Mesenchymal stem cell (in vitro differentiated cells and primary cell): ENCODE data around the gene TMEM123.
A peak's percentile ranks its signal among the peaks of the same experiment; 100 is the strongest.

Experiments
- DNase-seq: peaks from one replicate; pipeline ENCODE4 v3.0.0-alpha.2; 2013
- H2AFZ ChIP-seq: one replicate; pipeline ENCODE4 v1.6.1; 2013; ENCODE audit warnings: low read depth, mild to moderate bottlenecking, control low read depth, inconsistent platforms, low read length, moderate library complexity
- H2AK5ac ChIP-seq: 2 replicates; pipeline ENCODE4 v1.6.1; 2013; ENCODE audit warnings: low read length, moderate library complexity, mild to moderate bottlenecking, inconsistent platforms; ENCODE audit not compliant: severe bottlenecking
- H2BK120ac ChIP-seq: one replicate; pipeline ENCODE4 v1.6.1; 2013; ENCODE audit warnings: low read depth, mild to moderate bottlenecking, inconsistent platforms, low read length, moderate library complexity
- H2BK12ac ChIP-seq, 2 experiments: one replicate each; pipeline ENCODE4 v1.6.1; 2013; ENCODE audit warnings: inconsistent platforms in 2 of 2, low read length in 2 of 2, mild to moderate bottlenecking in 2 of 2, moderate library complexity in 2 of 2, control low read depth in 1 of 2
- H2BK15ac ChIP-seq: one replicate; pipeline ENCODE4 v1.6.1; 2013; ENCODE audit warnings: mild to moderate bottlenecking, low read depth, inconsistent platforms; ENCODE audit not compliant: poor library complexity, severe bottlenecking
- H2BK5ac ChIP-seq: 2 replicates; pipeline ENCODE4 v1.6.1; 2013; ENCODE audit warnings: low read depth, mild to moderate bottlenecking, low read length, control low read depth, inconsistent platforms; ENCODE audit not compliant: poor library complexity, severe bottlenecking
- H3K14ac ChIP-seq, 2 experiments: one replicate each; pipeline ENCODE4 v1.6.1; 2013; ENCODE audit warnings: inconsistent platforms in 2 of 2, low read length in 2 of 2, control low read depth in 1 of 2, mild to moderate bottlenecking in 1 of 2, moderate library complexity in 1 of 2
- H3K18ac ChIP-seq, 2 experiments: one replicate each; pipeline ENCODE4 v1.6.1; 2013; ENCODE audit warnings: inconsistent platforms in 2 of 2, low read length in 2 of 2, control low read depth in 1 of 2, low read depth in 1 of 2, mild to moderate bottlenecking in 1 of 2
- H3K23ac ChIP-seq, 2 experiments: one replicate each; pipeline ENCODE4 v1.6.1; 2013; ENCODE audit warnings: inconsistent platforms in 2 of 2, low read length in 2 of 2, mild to moderate bottlenecking in 2 of 2, moderate library complexity in 2 of 2, control low read depth in 1 of 2
- H3K27ac ChIP-seq: 2 replicates; pipeline ENCODE4 v1.5.1; 2013; ENCODE audit warnings: mild to moderate bottlenecking, moderate library complexity, low read length, control low read depth, inconsistent platforms; ENCODE audit not compliant: poor library complexity, severe bottlenecking
- H3K27me3 ChIP-seq, 2 experiments: 2 replicates each; pipeline versions ENCODE4 v1.6.1 to v1.7.0; 2013; ENCODE audit warnings: low read length in 2 of 2, mild to moderate bottlenecking in 2 of 2, moderate library complexity in 2 of 2, control low read depth in 1 of 2, inconsistent platforms in 1 of 2; ENCODE audit not compliant: control insufficient read depth in 1 of 2, insufficient read depth in 1 of 2
- H3K36me3 ChIP-seq, 2 experiments: 2 replicates each; pipeline versions ENCODE4 v1.6.1 to v1.7.0; 2013; ENCODE audit warnings: low read length in 2 of 2, control low read depth in 1 of 2, inconsistent platforms in 1 of 2, low read depth in 1 of 2, mild to moderate bottlenecking in 1 of 2; ENCODE audit not compliant: insufficient read depth in 2 of 2, control insufficient read depth in 1 of 2
- H3K4ac ChIP-seq, 2 experiments: one replicate each; pipeline ENCODE4 v1.6.1; 2013; ENCODE audit warnings: inconsistent platforms in 2 of 2, low read length in 2 of 2, mild to moderate bottlenecking in 2 of 2, moderate library complexity in 2 of 2, control low read depth in 1 of 2, low read depth in 1 of 2
- H3K4me1 ChIP-seq: 2 replicates; pipeline ENCODE4 v1.6.1; 2013; ENCODE audit warnings: low read depth, low read length, control low read depth; ENCODE audit not compliant: control insufficient read depth, insufficient read depth
- H3K4me2 ChIP-seq: 2 replicates; pipeline ENCODE4 v1.6.1; 2013; ENCODE audit warnings: low read length, mild to moderate bottlenecking, inconsistent platforms; ENCODE audit not compliant: poor library complexity, severe bottlenecking
- H3K4me3 ChIP-seq, 2 experiments: 2 replicates each; pipeline versions ENCODE4 v1.5.1 to v1.7.0; 2013; ENCODE audit warnings: low read length in 2 of 2, mild to moderate bottlenecking in 2 of 2, control low read depth in 1 of 2, low read depth in 1 of 2; ENCODE audit not compliant: insufficient read depth in 1 of 2
- H3K79me1 ChIP-seq: replicated peaks from 2 replicates; pipeline ENCODE4 v1.6.1; 2013; ENCODE audit warnings: mild to moderate bottlenecking, control low read depth, low read length, inconsistent platforms; ENCODE audit not compliant: poor library complexity, severe bottlenecking
- H3K9ac ChIP-seq: 2 replicates; pipeline ENCODE4 v1.7.0; 2013; ENCODE audit warnings: mild to moderate bottlenecking, low read length, moderate library complexity
- H3K9me3 ChIP-seq: 2 replicates; pipeline ENCODE4 v1.7.0; 2013; ENCODE audit warnings: mild to moderate bottlenecking, low read length; ENCODE audit not compliant: control insufficient read depth
- H4K8ac ChIP-seq: one replicate; pipeline ENCODE4 v1.6.1; 2013; ENCODE audit warnings: inconsistent platforms, mild to moderate bottlenecking, low read length, moderate library complexity
- H4K91ac ChIP-seq: one replicate; pipeline ENCODE4 v1.6.1; 2013; ENCODE audit warnings: mild to moderate bottlenecking, low read length, inconsistent platforms
- WGBS: methylation state at CpG from one replicate; pipeline ENCODE4 v1.1.7; 2013; ENCODE audit warnings: mixed read lengths; 5-methylcytosine and 5-hydroxymethylcytosine counted together

Gene TMEM123

GRCh38 chr11:102395720-102396393 lies 56.7 kb downstream of the TMEM123 start:
- Histone ChIP-seq H2AK5ac (no peak overlapping the region), H2BK5ac (no peak overlapping the region), H2AFZ (no peak overlapping the region), H3K4ac (no peak overlapping the region), H3K27me3 (no peaks in the 10 kb centered on the region), H3K9me3 (no peaks in the 10 kb centered on the region), H4K8ac (peak overlapping the region; percentile 22), H2BK120ac (no peak overlapping the region), H3K9ac (no peak overlapping the region), H3K14ac (no peak overlapping the region), H2BK15ac (no peak overlapping the region), H4K91ac (no peak overlapping the region), H3K4me2 (no peak overlapping the region), H3K79me1 (peaks cover 26% of the 10 kb centered on the region), H3K36me3 (peaks cover 34 to 83% of the 10 kb centered on the region in 2 experiments), H2BK12ac (no peak overlapping the region), H3K4me1 (peaks cover 9% of the 10 kb centered on the region), H3K4me3 (no peak overlapping the region), H3K27ac (no peak overlapping the region), H3K23ac (no peak overlapping the region), H3K18ac (no peak overlapping the region)
- WGBS, result 92% methylated on average over 6 of the region's 6 CpGs
- DNase-seq, result no peak

- H3K27ac ChIP-seq, result no peak overlapping the region
- no peak overlapping the region for H3K14ac ChIP-seq
Observed at GRCh38 chr11:102393272-102393730, 59.3 kb downstream of the TMEM123 start.

GRCh38 chr11:102391549-102392237 lies 60.9 kb downstream of the TMEM123 start:
- no peak for DNase-seq
- no peak overlapping the region for H3K27ac ChIP-seq
- H4K8ac ChIP-seq, result peak overlapping the region; percentile 60
- H3K4ac ChIP-seq, result no peak overlapping the region
- no peak overlapping the region for H3K14ac ChIP-seq
- H2AFZ ChIP-seq, result no peak overlapping the region
- H3K4me2 ChIP-seq, result no peak overlapping the region
- no peak overlapping the region for H2BK12ac ChIP-seq
- no peak overlapping the region for H2BK120ac ChIP-seq
- peaks cover 39 to 84% of the 10 kb centered on the region in 2 experiments for H3K36me3 ChIP-seq
- 92% methylated on average over 4 of the region's 4 CpGs for WGBS
- no peaks in the 10 kb centered on the region for H3K27me3 ChIP-seq
- no peaks in the 10 kb centered on the region for H3K9me3 ChIP-seq
- H2BK5ac ChIP-seq, result no peak overlapping the region
- H3K79me1 ChIP-seq, result peaks cover 26% of the 10 kb centered on the region
- H3K4me1 ChIP-seq, result peaks cover 9% of the 10 kb centered on the region
- H4K91ac ChIP-seq, result no peak overlapping the region
- H2AK5ac ChIP-seq, result no peak overlapping the region
- H3K18ac ChIP-seq, result no peak overlapping the region
- no peak overlapping the region for H3K4me3 ChIP-seq
- H3K9ac ChIP-seq, result no peak overlapping the region
- H2BK15ac ChIP-seq, result no peak overlapping the region
- H3K23ac ChIP-seq, result no peak overlapping the region

More at GRCh38 chr11:102393272-102393730, 59.3 kb downstream of the TMEM123 start:
- H4K8ac ChIP-seq, result no peak overlapping the region
- no peak overlapping the region for H3K9ac ChIP-seq
- no peak overlapping the region for H2AK5ac ChIP-seq
- H3K4ac ChIP-seq, result no peak overlapping the region
- peaks cover 26% of the 10 kb centered on the region for H3K79me1 ChIP-seq
- no peak overlapping the region for H4K91ac ChIP-seq
- no peaks in the 10 kb centered on the region for H3K27me3 ChIP-seq
- H3K4me3 ChIP-seq, result no peak overlapping the region
- H3K9me3 ChIP-seq, result no peaks in the 10 kb centered on the region
- WGBS, result 100% methylated on average over 2 of the region's 2 CpGs
- no peak for DNase-seq
- no peak overlapping the region for H2BK12ac ChIP-seq
- peaks cover 9% of the 10 kb centered on the region for H3K4me1 ChIP-seq
- peaks cover 39 to 80% of the 10 kb centered on the region in 2 experiments for H3K36me3 ChIP-seq
- no peak overlapping the region for H2AFZ ChIP-seq
- peak overlapping the region in 1 of 2 experiments; percentile 65 for H3K23ac ChIP-seq
- H2BK15ac ChIP-seq, result no peak overlapping the region
- H3K4me2 ChIP-seq, result no peak overlapping the region
- no peak overlapping the region for H3K18ac ChIP-seq
- no peak overlapping the region for H2BK5ac ChIP-seq
- no peak overlapping the region for H2BK120ac ChIP-seq

GRCh38 chr11:102390667-102391465 lies 61.7 kb downstream of the TMEM123 start:
- Histone ChIP-seq H3K4ac (no peak overlapping the region), H3K18ac (no peak overlapping the region), H3K27ac (peak overlapping the region; percentile 38), H4K8ac (peak overlapping the region; percentile 60), H3K9ac (no peak overlapping the region), H3K79me1 (peaks cover 24% of the 10 kb centered on the region), H3K4me1 (peaks cover 9% of the 10 kb centered on the region), H2BK120ac (no peak overlapping the region), H3K23ac (no peak overlapping the region), H3K14ac (no peak overlapping the region), H4K91ac (no peak overlapping the region), H2AK5ac (no peak overlapping the region), H3K9me3 (no peaks in the 10 kb centered on the region), H2AFZ (no peak overlapping the region), H2BK12ac (no peak overlapping the region), H3K4me3 (no peak overlapping the region), H2BK5ac (no peak overlapping the region), H3K27me3 (no peaks in the 10 kb centered on the region), H3K36me3 (peaks cover 39 to 85% of the 10 kb centered on the region in 2 experiments), H3K4me2 (no peak overlapping the region), H2BK15ac (no peak overlapping the region)
- 66% methylated on average over 12 of the region's 12 CpGs for WGBS
- peak; percentile 71 for DNase-seq
